Stimulated activated CD4-positive, alpha-beta T cell treated with anti-CD3 and anti-CD28 coated beads, Interleukin-1b, Interleukin-23, amount 100 ng/mL, for 24 hours (primary cell): ENCODE measurements around the gene LRRC75A.
"Not testable (repeated sequence)": the region's sequence is repeated elsewhere in the genome, so short reads cannot be mapped to it uniquely, and the experiment has no call there.

ENCODE experiments used
- DNase-seq, 4 experiments: peaks; one replicate each; pipeline ENCODE4 v3.0.0-alpha.2; 2020; ENCODE audit warnings: low read depth in 4 of 4, low spot score in 1 of 4

The LRRC75A gene

GRCh38 chr17:16491703-16492612 is at the start of gene LRRC75A:
TSS of gene LRRC75A (minus strand) at chr17:16492193. CDS start at chr17:16491990, 203 bp downstream.
- peak; percentile 17 to 46 (median 26) for DNase-seq

DNA sequence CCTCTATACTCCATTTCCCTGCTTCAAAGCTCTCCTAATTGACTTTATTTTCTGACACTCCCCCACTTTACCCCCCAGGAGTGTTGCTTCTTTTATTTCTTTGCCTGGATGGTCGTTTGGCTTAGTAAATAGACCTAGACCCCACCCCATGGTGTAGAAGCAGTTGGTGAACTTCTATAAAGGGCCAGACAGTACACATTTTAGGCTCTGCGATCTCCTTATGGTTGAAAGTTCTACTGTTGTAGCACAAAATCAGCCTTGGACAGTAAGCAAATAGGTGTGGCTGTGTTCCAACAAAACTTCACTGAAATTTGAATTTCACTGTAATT is 45.1 kb upstream of the LRRC75A start:
- no peak for DNase-seq

DNA sequence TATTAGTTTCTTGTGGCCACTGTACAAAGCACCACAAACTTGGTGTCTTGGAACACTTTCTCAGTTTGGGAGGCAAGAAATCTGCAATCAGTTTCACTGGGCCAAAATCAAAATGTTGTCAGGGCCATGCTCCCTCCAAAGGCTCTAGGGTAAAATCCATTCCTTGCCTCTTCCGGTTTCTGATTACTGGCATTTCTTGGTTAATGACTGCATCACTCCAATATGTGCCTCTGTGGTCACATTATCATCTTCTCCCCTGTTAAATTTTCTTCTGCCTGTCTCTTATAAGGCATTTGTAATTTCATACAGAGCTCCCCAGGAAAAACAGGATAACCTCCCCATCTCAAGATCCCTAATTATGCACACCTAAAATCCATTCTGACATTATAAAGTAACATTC is 42.2 kb upstream of the LRRC75A start:
- no peak for DNase-seq

- DNase-seq = no peak
Measured at GRCh38 chr17:16529906-16530305, 37.9 kb upstream of the LRRC75A start.

DNA sequence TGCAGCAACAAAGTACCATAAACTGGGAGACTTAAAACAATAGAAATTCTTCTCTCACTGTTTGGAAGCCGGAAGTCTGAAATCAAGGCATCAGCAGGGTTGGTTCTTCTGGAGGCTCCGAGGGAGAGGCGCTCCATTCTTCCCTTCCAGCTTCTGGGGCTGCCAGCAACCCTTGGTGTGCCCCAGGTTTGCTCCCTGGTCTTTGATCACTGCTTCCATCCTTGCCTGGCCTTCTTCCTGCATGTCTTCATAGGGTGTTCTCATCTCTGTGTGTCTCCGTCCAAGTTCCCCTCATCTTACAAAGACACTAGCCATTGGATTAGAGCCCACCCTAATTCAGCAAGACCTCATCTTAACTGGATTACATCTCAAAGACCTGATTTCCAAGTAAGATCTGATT is 35.3 kb upstream of the LRRC75A start:
- DNase-seq = no peak

GRCh38 chr17:16525556-16525955 is 33.6 kb upstream of the LRRC75A start:
- DNase-seq = not testable (repeated sequence)

DNA sequence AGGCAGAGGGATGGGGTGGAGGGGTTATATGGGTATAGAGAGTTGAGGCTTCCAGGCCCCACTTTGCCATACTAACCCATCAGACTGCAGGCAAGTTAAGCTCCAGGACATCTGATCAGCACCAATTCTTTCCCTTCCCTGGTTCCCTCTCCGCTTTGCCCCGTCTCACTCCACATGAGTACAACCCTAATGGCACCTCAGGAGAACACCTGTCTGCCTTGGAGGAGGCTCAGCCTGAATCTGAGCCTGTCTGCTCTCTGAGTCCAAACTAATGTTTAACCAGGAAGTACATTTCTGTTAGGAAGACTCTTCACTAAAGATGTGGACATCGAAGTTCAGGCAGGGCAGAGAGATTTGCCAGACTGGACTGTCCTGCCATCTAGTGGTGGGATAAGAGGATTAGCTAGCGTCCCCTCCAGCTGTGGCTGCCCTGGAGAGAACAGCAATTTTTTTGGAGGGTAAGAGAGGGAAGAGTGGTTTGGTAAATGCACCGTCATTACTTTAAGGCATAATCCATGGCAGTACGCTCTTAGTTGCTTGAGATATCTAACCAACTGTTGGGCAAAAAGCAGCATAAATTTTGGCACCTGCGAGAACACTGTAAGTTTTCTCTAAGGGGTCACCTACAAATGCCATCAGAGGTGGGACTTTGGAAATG is 29.2 kb upstream of the LRRC75A start:
- peak; percentile 24 to 48 (median 30) for DNase-seq

DNA sequence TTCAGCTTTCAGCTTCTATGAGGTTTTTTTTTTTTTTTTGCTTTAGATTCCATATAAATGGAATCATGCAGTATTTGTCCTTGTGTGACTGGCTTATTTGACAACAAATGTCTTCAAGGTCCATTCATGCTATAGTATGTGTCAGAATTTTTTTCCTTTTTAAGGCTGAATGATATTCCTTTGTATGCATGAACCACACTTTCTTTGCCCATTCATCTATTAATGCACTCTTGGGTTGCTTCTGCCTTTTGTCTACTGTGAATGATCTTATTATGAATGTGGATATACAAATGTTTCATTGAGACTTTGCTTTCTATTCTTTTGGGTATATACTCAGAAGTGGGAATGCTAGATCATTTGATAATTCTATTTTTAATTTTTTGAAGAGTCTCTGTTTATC is 27.0 kb upstream of the LRRC75A start:
- no peak for DNase-seq

- no peak for DNase-seq
Measured at GRCh38 chr17:16517477-16517876, 25.5 kb upstream of the LRRC75A start.

DNA sequence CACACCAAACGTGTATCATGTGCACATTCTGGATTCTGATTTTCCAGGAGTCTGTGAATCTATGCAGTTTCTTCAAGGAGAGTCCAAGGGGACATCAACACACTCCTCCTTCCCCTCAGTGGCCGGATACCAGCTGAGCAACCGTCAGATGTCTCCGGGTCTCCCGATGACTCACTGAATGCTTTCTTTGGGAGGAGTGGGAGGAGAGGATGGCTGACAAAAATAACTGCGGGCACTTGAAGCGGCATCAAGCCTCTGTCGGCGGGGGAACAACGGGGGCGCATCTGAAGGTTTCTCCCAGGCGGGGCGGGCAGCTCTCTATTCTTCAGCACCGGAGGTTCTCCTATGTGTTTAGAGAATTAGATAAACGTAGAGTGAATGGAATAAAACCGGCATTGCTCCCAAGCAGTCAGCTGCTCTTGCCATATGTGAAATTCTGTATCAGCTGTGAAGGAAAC is 24.6 kb upstream of the LRRC75A start:
- DNase-seq = no peak

DNA sequence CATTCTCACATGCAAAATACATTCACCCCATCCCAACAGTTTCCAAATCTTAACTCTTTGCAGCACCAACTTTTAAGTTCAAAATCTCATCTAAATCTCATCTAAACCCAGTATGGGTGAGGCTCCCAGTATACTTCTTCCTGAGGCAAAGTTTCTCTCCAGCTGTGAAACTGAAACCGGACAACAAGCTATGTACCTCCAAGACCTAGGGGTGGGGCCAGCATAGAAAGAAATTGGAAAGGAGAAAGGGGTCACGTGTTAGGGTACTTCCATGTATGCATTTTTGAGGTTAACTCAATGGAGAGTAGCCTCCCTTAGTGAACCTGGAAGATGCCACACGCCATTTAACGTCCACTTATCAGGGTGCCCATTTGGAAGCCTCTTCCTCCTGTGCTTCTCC is 23.9 kb upstream of the LRRC75A start:
- no peak for DNase-seq

- DNase-seq = no peak
Measured at GRCh38 chr17:16513873-16514272, 21.9 kb upstream of the LRRC75A start.

- no peak for DNase-seq
Measured at GRCh38 chr17:16512011-16512410, 20.0 kb upstream of the LRRC75A start.

DNA sequence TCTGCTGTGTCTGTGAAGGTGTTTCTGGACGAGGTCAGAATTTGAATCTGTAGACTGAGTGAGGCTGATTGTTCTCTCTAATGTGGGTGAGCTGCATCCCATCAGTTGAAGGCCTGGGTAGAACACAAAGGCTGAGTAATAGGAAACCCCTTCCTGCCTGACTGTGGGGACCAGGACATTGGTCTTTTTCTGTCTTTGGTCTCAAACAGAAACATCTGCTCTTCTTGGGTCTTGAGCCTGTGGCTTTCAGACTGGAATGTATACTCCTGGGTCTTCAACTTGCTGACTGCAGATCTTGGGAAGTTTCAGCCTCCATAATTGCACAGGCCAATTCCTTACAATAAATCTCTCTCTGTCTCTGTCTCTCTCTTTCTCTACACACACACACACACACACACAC is 19.6 kb upstream of the LRRC75A start:
- no peak for DNase-seq

DNA sequence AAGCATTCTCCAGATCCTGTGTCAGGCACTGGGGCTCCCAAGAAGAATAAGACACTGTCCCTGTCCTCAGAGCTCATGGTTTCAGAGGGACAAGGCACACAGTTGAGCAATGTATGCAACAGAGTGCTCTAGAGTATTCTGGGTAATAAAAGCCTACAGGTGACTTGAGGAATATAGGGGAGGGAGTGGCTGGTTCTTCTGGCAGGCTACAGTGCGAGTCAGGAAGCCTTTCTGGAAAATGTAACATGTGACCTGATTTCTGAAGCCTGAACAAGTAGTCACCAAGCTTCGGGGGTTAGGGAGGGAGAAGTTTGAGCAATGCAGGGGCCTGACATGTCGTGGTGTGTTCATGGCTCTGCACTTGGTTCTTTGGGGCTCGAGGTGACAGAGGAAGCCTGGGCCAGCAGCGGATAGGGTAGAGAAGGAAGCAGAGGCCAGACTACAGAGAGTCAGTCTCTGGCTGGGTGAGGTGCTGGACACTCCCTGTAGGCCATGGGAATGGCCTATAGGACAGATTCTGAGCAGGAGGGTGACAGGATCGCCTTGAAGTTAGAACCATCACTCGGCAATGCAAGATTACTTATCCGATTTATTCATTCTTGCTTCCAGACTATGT is 16.0 kb upstream of the LRRC75A start:
- no peak for DNase-seq

- DNase-seq = no peak
Measured at GRCh38 chr17:16506188-16506587, 14.2 kb upstream of the LRRC75A start.

DNA sequence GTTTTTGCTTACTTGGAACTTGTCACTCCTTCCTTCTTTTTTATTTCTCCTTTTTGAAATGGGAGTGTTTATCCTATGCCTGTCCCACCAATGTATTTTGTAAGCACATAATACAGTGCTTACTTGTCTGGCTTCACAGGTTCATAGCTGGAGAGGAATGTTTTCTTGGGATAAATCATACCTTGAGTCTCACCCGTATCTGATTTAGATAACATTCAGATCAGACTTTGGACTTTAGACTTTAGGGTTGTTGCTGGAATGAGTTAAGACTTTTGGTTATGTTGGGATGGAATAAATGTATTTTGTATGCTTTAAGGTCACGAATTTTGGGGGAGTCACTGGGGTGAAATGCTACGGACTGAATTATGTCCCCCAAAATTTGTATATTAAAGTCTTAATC is 13.0 kb upstream of the LRRC75A start:
- no peak for DNase-seq

- no peak for DNase-seq
Measured at GRCh38 chr17:16496820-16497489, 5.0 kb upstream of the LRRC75A start.

- DNase-seq = no peak
Measured at GRCh38 chr17:16495980-16496819, 4.2 kb upstream of the LRRC75A start.

DNA sequence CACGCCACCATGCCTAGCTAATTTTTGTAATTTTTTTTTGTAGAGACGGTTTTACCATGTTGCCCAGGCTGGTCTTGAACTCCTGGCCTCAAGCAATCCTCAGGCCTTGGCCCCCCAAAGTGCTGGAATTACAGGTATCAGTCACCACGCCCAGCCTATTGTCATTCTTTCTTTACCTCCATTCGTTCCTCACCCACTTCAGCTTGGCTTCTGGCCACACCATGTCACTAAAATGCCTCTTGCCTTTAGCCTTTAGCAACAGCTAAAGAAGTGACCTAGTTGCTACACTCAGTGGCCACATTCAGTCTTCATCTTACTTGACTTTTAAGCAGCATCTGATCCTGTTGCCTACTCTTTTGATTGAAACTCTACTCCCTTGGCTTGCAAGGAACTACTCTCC is 3.6 kb upstream of the LRRC75A start:
- no peak for DNase-seq

GRCh38 chr17:16494059-16494458 is 2.1 kb upstream of the LRRC75A start:
- no peak for DNase-seq
